ENCODE measurements around the gene RRBP1.

RRBP1 gene

GRCh38 chr20:17682889-17683198 is 802 bp upstream of the RRBP1 start:
- no peak for DNase-seq

GRCh38 chr20:17681726-17682102 is 328 bp downstream of the RRBP1 start:
- no peak for DNase-seq

GRCh38 chr20:17680836-17681725 is 961 bp downstream of the RRBP1 start:
- DNase-seq = peak; percentile 81

DNA sequence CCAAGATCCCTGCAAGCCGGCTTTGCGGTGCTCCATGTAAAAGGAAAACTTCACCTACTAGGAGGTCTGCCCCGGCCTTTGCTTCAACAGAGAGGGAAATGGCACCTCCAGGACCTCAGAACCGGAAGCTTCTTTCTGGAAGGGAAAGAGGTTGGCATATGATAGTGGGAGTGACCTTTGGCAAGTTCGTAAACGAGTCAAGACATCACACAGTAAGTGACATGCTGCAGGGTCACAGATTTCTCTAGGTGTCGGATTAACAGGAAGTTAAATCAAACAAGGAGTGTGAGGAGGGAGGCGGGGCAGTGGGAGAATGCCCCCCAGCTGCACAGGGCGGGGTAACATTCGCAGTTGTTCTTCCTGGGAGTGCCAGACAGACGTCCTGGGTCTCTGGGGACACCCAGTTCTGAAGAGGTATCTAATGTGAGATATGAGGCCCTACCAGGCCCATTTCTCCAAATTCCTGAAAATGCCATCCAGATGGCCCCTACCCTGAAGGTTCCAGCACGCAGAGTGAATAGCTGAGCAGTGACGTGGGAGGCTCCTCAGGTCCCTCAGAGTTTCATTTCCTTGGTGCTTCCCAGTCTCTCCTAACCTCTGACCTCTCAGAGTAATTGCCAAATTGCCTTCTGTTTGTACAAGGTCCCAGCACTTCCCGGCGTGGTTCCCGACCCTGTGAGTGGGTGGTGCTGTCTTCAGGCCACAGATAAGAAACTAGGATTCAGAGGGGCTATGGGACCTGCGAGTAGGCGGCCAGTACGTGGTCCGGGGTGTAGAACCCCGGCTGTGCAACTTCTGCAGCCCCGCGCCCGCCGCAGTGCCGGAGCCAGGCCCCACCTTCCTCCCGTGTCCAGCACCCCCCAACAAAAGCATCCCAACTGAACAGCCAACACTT is 1.9 kb downstream of the RRBP1 start:
- DNase-seq = peak; percentile 81

GRCh38 chr20:17678886-17679285 is 3.2 kb downstream of the RRBP1 start:
- DNase-seq = no peak

DNA sequence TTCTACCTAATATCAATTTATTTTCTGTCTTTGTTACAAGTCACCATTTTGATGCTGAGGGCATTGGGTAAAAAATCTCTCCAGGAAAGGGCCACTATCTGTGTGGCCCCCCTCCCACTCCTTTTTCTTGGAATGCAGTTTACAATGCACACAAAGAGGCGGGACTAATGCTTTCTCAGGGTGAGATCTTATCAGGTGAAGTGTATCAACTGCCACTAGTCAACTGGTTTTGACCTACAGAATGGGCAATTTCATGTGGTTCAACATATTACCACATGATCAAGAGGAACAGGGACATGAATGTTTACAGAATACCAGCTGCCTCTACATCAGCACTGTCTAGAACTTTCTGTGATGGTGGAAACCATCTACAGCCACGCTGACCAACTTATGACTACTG is 3.7 kb downstream of the RRBP1 start:
- DNase-seq = peak; percentile 13

- DNase-seq = no peak
These were observed 5.1 kb downstream of the RRBP1 start for GRCh38 chr20:17676942-17677341.

GRCh38 chr20:17676378-17676759 is 5.7 kb downstream of the RRBP1 start:
- no peak for DNase-seq

DNA sequence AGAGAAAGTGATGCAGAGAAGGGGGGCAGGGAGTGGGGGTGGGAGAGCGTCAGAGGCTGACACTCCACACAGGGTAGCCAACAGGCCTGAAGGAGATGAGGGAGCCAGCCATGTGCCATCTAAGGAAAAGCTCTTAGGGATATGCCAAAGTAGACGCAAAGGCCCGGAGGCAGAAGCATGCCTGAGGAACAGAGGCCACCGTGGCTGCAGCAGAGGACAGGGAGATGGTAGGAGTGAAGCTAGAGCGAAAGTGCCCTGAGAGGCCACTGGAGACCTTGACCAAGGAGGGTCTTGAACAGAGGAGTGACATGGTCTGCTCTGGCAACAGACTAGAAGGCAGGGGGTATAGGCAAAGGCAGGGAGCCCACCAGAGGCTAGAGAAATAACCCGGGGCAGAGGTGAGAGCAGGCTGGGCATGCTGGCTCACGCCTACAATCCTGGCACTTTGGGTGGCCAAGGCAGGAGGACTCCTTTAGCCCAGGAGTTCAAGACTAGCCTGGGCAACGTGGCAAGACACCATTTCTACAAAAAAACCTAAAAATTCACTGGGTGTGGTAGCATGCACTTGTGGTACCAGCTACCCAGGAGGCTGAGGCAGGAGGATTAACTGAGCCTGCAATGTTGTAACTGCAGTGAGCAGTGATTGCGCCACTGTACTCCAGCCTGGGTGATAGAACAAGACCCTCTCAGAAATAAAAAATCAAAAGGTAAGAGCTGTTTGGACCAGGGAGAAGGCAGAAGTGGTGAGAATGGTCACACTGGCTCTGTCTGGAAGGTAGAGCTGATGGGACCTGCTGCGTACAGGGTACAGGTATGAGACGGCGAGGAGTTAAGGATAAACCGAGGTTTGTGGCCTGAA is 6.3 kb downstream of the RRBP1 start:
- no peak for DNase-seq

- no peak for DNase-seq
These were observed 7.1 kb downstream of the RRBP1 start for GRCh38 chr20:17674722-17675518.

- no peak for DNase-seq
These were observed 9.0 kb downstream of the RRBP1 start for GRCh38 chr20:17673084-17673483.

DNA sequence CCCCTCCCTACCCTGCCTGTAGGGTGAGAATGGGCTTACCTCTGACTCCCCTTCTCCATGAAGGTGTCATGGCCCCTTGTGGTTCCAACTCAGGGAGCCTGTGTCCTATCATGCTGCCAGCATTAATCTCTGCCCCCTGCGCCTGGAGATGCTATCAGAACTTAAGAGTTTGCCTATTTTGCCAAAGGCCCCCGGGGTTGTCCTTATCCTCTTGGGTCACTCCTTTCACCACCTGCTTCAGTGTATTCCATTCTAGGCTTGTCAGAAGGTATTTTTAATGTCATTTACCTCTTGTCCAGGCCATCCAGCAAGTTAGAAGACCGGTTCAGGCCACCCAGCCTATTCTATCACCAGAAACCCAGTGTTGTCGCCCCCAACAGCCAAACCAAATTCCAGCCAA is 10.5 kb downstream of the RRBP1 start:
- no peak for DNase-seq

GRCh38 chr20:17671011-17671410 is 11.0 kb downstream of the RRBP1 start:
- DNase-seq = no peak

DNA sequence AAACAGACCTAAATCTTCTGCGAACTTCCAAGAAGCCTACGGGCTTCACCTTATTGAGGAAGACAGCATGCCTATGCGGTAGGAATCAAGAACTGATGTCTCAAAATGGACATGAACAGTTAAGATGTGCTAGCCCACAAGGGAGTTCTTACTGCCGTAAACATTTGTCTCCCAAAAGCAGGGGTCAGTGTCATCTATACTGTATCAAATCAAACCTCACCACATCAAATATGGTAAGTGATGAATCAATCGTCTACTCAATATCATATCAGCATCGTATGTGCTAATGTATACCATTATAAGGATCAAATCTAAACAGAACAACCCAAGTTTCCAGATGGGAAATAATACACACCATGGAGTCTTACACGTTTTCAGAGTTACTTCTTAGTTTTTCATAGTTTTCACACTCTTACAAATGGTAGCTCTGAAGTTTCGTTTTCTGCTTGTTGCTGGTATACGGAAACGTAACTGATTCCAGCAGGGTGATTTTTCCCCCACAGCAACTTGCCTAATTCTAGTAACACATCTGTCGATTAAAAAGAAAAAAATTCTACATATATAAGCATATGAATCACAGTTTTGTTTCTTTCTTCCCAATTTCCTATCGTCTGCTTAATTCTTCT is 12.6 kb downstream of the RRBP1 start:
- DNase-seq = no peak

DNA sequence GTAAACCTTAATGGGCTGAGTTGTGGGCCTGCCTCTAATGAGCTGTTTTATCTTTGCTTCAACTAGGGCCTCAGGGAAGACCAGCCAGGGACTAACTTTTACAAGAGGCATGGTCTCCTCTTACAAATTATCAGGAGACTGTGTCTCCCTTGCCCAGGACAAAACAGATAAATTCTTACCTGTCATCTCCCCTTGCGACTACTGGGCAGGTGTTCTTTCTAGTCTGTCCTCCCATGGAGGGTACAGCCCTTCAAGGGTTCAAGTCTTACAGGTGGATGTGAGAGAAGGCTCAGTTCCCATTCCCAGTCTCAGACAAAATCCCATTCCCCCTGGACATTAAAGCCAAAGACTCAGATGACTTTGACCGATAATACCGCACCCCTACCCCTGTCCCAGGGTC is 13.6 kb downstream of the RRBP1 start:
- DNase-seq = no peak

- no peak for DNase-seq
These were observed 14.6 kb downstream of the RRBP1 start for GRCh38 chr20:17667445-17667844.

DNA sequence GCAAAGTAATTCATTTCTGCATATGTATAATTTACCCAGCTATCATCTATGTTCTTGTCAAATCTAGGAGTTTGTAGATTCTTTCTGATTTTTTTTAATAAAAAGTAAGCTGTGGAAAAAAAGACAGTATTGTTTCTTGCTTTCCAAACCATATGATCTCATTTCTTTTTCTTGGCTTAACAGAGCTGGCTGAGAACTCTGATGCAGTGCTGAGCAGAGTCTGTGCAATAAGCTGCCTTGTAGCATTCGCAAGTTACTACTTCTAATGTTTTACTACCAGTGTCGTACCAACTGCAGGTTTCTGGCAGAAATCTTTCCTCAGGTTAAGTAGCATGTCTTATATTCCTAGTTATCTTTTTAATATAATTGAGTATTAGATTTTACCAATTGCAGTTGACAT is 15.6 kb downstream of the RRBP1 start:
- no peak for DNase-seq

GRCh38 chr20:17665756-17666155 is 16.3 kb downstream of the RRBP1 start:
- no peak for DNase-seq

- DNase-seq = no peak
These were observed 17.9 kb downstream of the RRBP1 start for GRCh38 chr20:17664025-17664633.

GRCh38 chr20:17663486-17663885 is 18.6 kb downstream of the RRBP1 start:
- no peak for DNase-seq

DNA sequence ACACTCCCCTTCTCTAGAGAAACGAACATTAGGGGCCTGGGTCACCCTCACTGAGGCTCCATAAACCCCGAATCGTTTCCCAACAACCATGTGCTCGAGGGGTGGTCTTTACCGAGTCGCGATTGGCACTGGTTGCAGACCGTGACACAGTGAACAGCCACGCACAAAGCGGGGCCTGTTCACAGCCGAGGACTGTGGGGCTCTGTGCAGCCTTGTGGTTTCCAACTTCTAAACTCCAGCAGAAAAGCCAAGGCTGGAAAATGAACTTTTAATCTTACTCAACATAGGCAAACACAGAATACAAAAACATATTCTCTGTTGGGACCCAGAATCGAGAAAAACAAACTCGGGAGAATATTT is 19.0 kb downstream of the RRBP1 start:
- no peak for DNase-seq
